Measurements from ENCODE around the gene SCLY. TPM values are rescaled to one million over a fixed set of nuclear protein-coding genes. Genes with fewer than 3 reads are reported as not detected.

SCLY gene
- total RNA-seq, 1 experiment from 2014 or later: 40.1 TPM

- intact Hi-C loops (cut with micrococcal nuclease): no loop called here
- TF ChIP-seq, protein P1, sequence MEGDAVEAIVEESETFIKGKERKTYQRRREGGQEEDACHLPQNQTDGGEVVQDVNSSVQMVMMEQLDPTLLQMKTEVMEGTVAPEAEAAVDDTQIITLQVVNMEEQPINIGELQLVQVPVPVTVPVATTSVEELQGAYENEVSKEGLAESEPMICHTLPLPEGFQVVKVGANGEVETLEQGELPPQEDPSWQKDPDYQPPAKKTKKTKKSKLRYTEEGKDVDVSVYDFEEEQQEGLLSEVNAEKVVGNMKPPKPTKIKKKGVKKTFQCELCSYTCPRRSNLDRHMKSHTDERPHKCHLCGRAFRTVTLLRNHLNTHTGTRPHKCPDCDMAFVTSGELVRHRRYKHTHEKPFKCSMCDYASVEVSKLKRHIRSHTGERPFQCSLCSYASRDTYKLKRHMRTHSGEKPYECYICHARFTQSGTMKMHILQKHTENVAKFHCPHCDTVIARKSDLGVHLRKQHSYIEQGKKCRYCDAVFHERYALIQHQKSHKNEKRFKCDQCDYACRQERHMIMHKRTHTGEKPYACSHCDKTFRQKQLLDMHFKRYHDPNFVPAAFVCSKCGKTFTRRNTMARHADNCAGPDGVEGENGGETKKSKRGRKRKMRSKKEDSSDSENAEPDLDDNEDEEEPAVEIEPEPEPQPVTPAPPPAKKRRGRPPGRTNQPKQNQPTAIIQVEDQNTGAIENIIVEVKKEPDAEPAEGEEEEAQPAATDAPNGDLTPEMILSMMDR (IDR thresholded peaks at IDR 0.05; ENCODE audit: unreplicated experiment): no peak
- no peak overlapping the region for H3K4me3 Mint-ChIP-seq (ENCODE audit: unreplicated experiment)
- ChIA-PET POLR2A (interaction anchor here (0.6 to 1.5 kb wide), 2 partner anchors 28 to 120 kb away, joined by 3 to 5 read pairs; no protein-coding TSS in a partner anchor), CTCF (interaction anchor here (0.5 kb wide), 1 partner anchor 470 kb away, joined by 3 read pairs; no protein-coding TSS in a partner anchor)
- H3K27ac Mint-ChIP-seq (ENCODE audit: low read depth, unreplicated experiment): no peak overlapping the region
- no peaks in the 10 kb centered on the region for H3K27me3 Mint-ChIP-seq (ENCODE audit: insufficient read depth, unreplicated experiment)
- peaks cover 17% of the 10 kb centered on the region for H3K4me1 Mint-ChIP-seq (ENCODE audit: insufficient read depth, unreplicated experiment)
- H3K36me3 Mint-ChIP-seq (ENCODE audit: insufficient read depth, unreplicated experiment): peaks cover 55% of the 10 kb centered on the region
- H3K9me3 Mint-ChIP-seq (ENCODE audit: unreplicated experiment): peaks cover 12% of the 10 kb centered on the region
- DNase-seq (ENCODE audit: unreplicated experiment): no peak
- BruUV-seq (replicated peaks): no TSS peak
Measured at GRCh38 chr2:238082151-238082550, 21.4 kb downstream of the SCLY start.

GRCh38 chr2:238082827-238083226 lies 22.0 kb downstream of the SCLY start:
- no peak overlapping the region for H3K4me3 Mint-ChIP-seq (ENCODE audit: unreplicated experiment)
- ChIA-PET POLR2A (interaction anchor here (1.5 kb wide), 1 partner anchor 119 kb away, joined by 5 read pairs; no protein-coding TSS in a partner anchor), CTCF (no interaction called here)
- intact Hi-C loops (cut with micrococcal nuclease): no loop called here
- H3K4me1 Mint-ChIP-seq (ENCODE audit: insufficient read depth, unreplicated experiment): peaks cover 12% of the 10 kb centered on the region
- no TSS peak for BruUV-seq (replicated peaks)
- no peaks in the 10 kb centered on the region for H3K27me3 Mint-ChIP-seq (ENCODE audit: insufficient read depth, unreplicated experiment)
- H3K27ac Mint-ChIP-seq (ENCODE audit: low read depth, unreplicated experiment): no peak overlapping the region
- no peak for DNase-seq (ENCODE audit: unreplicated experiment)
- H3K9me3 Mint-ChIP-seq (ENCODE audit: unreplicated experiment): peaks cover 12% of the 10 kb centered on the region
- peaks cover 55% of the 10 kb centered on the region for H3K36me3 Mint-ChIP-seq (ENCODE audit: insufficient read depth, unreplicated experiment)
- TF ChIP-seq, protein P1 (IDR thresholded peaks at IDR 0.05; ENCODE audit: unreplicated experiment): no peak

DNA sequence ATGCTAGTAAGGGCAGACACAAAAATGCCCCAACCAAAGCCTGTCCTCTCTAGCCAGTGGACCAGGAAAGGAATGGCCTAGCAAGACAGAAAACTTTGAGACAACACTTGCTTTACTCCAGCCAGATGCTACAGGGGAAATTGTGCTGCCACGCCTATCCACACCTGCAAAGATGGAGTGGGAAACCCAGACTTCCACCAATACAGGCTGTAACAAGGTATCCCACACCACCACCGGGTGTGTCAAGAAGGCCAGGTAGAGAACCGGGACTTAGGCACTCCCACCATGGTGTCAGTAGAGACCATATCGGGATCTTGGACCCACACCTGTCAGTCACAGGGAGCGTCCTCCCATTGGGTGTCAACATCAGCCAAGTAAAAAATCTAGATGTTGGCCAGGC lies 23.1 kb downstream of the SCLY start:
- intact Hi-C loops (cut with micrococcal nuclease): no loop called here
- H3K4me1 Mint-ChIP-seq (ENCODE audit: insufficient read depth, unreplicated experiment): peaks cover 12% of the 10 kb centered on the region
- no peak overlapping the region for H3K4me3 Mint-ChIP-seq (ENCODE audit: unreplicated experiment)
- TF ChIP-seq, protein P1 (IDR thresholded peaks at IDR 0.05; ENCODE audit: unreplicated experiment): no peak
- ChIA-PET CTCF (no interaction called here), POLR2A (no interaction called here)
- H3K9me3 Mint-ChIP-seq (ENCODE audit: unreplicated experiment): peaks cover 12% of the 10 kb centered on the region
- no peak overlapping the region for H3K27ac Mint-ChIP-seq (ENCODE audit: low read depth, unreplicated experiment)
- no TSS peak for BruUV-seq (replicated peaks)
- no peak for DNase-seq (ENCODE audit: unreplicated experiment)
- H3K27me3 Mint-ChIP-seq (ENCODE audit: insufficient read depth, unreplicated experiment): no peaks in the 10 kb centered on the region
- H3K36me3 Mint-ChIP-seq (ENCODE audit: insufficient read depth, unreplicated experiment): peaks cover 55% of the 10 kb centered on the region

DNA sequence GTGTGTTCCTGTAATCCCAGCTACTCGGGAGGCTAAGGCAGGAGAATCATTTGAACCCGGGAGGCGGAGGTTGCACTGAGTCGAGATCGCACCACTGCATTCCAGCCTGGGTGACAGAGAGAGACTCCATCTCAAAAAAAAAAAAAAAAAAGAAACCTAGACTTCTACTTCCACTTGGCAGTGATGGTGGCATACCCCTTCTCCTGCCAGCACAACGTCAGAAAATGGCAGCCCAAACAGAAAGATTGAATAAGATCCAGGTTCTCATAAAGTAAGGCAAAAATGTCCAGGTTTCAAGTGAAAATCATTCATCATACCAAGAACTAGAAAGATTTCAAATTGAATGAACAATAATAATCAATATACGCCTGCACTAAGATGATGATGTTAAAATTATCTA lies 24.0 kb downstream of the SCLY start:
- Mint-ChIP-seq H3K9me3 (ENCODE audit: unreplicated experiment) (peaks cover 7% of the 10 kb centered on the region), H3K36me3 (ENCODE audit: insufficient read depth, unreplicated experiment) (peaks cover 53% of the 10 kb centered on the region), H3K27me3 (ENCODE audit: insufficient read depth, unreplicated experiment) (no peaks in the 10 kb centered on the region), H3K27ac (ENCODE audit: low read depth, unreplicated experiment) (no peak overlapping the region), H3K4me3 (ENCODE audit: unreplicated experiment) (no peak overlapping the region), H3K4me1 (ENCODE audit: insufficient read depth, unreplicated experiment) (peaks cover 9% of the 10 kb centered on the region)
- TF ChIP-seq, protein P1 (IDR thresholded peaks at IDR 0.05; ENCODE audit: unreplicated experiment): no peak
- no TSS peak for BruUV-seq (replicated peaks)
- no peak for DNase-seq (ENCODE audit: unreplicated experiment)
- POLR2A ChIA-PET: no interaction called here
- intact Hi-C loops (cut with micrococcal nuclease): no loop called here
- CTCF ChIA-PET: no interaction called here

Measured in MCF 10A (cell line).